Epithelial cell of umbilical artery (primary cell): ENCODE data around the gene DNAJC25. TPM values are rescaled to one million over a fixed set of nuclear protein-coding genes. Genes with fewer than 3 reads are reported as not detected.

Experiments
- total RNA-seq: library from RNA; depleted of rRNA; stranded (reverse); fragments of >200 nt; gene quantifications from 2 replicates; pipeline ENCODE4 v1.2.3, GENCODE V29; 2014

The DNAJC25 gene
- 4.1 and 4.5 TPM in 2 replicates for total RNA-seq

GRCh38 chr9:111631214-111631971 is at the start of gene DNAJC25:
DNAJC25 (plus strand) TSS chr9:111631334; CDS start chr9:111631408, 74 bp downstream.

GRCh38 chr9:111599092-111599954 is 31.8 kb upstream of the DNAJC25 start, which contains the start of gene PTGR1:
PTGR1 (minus strand) TSS chr9:111599647; CDS start chr9:111597422, 2,225 bp downstream.

DNA sequence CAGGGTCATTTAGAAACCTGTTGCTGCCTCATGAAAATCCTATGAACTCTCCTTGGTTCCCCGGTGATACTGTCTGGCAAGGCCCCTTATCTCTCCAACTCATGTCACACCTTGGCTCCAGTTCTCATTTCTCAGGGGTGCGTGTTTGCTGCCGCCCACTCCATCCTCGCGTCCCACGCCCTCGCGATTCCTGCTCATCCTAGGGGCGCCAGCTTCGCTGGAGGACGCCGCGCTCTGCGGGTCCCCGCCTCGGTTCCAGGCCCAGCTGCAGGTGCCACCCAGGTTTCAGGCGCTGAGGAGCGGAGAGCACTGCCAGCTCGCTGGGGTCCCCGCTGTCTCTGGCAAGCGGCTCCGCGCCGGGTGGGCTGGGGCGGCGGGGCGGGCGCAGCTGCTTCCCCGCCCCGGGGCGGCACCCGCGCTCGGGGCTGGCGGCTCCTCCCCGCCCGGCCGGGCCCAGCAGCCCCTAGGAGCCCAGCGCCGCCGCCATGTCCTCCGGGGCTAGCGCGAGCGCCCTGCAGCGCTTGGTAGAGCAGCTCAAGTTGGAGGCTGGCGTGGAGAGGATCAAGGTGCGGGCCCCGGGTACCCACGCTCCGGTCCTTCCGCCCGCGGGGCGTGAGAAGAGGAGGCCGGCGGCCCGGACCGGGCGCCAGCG is 30.1 kb downstream of the DNAJC25 start, which contains the start of gene GNG10:
Gene GNG10, plus strand, starts transcription at position 456 of the 652 bp plus-strand sequence. Its CDS starts 30 bp downstream, at position 486.

Other genes with a start within 250 kb of the DNAJC25 start
- 69.6 and 80.9 TPM in 2 replicates for gene ECPAS, start 147.0 kb upstream of the DNAJC25 start, total RNA-seq
- 1.6 and 2.9 TPM in 2 replicates for gene ZNF483, start 106.2 kb upstream of the DNAJC25 start, total RNA-seq
- gene PTGR1, start 31.7 kb upstream of the DNAJC25 start, total RNA-seq = 43.2 and 54.1 TPM in 2 replicates
- gene GNG10, start 30.3 kb downstream of the DNAJC25 start, total RNA-seq = 59.9 and 76.7 TPM in 2 replicates
- 0.15 TPM in 1 of 2 replicates, not detected in the other for gene SHOC1, start 163.6 kb downstream of the DNAJC25 start, total RNA-seq